ENCODE data around the gene SLC39A11. TPM values are rescaled to one million over a fixed set of nuclear protein-coding genes. Genes with fewer than 3 reads are reported as not detected.
A peak's percentile ranks its signal among the peaks of the same experiment; 100 is the strongest.

The SLC39A11 gene
- total RNA-seq, 1 experiment from 2014 or later = 57.1 TPM

DNA sequence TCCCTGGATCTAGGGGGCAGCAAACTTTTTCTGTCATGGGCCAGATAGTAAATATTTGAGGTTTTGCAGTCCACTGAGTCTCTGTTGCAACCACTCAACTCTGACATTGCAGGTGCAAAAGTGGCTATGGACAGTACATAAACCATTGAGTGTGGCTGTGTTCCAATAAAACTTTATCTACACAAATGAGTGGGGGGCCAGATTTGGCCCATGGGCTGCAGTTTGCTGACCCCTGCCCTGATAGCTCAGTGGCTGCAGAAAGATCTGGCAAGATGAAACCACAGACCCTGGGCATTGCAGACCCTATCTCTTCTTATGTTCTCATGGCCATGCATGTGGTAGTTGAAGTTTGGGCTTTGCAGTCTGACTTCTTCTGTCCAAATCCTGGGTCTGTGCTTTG, 440.5 kb downstream of the SLC39A11 start:
- Histone ChIP-seq H3K4me2 (no peak overlapping the region), H3K4me1 (replicated peaks; ENCODE audit: insufficient read depth) (no peaks in the 10 kb centered on the region), H3K9me3 (ENCODE audit: insufficient read depth, low read depth) (no peaks in the 10 kb centered on the region), H3K27me3 (ENCODE audit: insufficient read depth, low read depth) (no peaks in the 10 kb centered on the region), H4K20me1 (ENCODE audit: insufficient read depth) (no peaks in the 10 kb centered on the region), H3K27ac (no peak overlapping the region), H3K4me3 (no peak overlapping the region), H3K79me2 (ENCODE audit: low read depth) (no peaks in the 10 kb centered on the region), H3K36me3 (ENCODE audit: low read depth) (no peaks in the 10 kb centered on the region), H2AFZ (no peak overlapping the region), H3K9me2 (ENCODE audit: insufficient read depth) (no peaks in the 10 kb centered on the region; the same call in 1 of the 2 replicates), H3F3A (ENCODE audit: insufficient read depth, low read depth) (no peaks in the 10 kb centered on the region; the same call in 1 of the 2 replicates)
- no peak for DNase-seq
- TF ChIP-seq, protein P1, sequence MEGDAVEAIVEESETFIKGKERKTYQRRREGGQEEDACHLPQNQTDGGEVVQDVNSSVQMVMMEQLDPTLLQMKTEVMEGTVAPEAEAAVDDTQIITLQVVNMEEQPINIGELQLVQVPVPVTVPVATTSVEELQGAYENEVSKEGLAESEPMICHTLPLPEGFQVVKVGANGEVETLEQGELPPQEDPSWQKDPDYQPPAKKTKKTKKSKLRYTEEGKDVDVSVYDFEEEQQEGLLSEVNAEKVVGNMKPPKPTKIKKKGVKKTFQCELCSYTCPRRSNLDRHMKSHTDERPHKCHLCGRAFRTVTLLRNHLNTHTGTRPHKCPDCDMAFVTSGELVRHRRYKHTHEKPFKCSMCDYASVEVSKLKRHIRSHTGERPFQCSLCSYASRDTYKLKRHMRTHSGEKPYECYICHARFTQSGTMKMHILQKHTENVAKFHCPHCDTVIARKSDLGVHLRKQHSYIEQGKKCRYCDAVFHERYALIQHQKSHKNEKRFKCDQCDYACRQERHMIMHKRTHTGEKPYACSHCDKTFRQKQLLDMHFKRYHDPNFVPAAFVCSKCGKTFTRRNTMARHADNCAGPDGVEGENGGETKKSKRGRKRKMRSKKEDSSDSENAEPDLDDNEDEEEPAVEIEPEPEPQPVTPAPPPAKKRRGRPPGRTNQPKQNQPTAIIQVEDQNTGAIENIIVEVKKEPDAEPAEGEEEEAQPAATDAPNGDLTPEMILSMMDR (conservative IDR thresholded peaks at IDR 0.05) = no peak
- TF ChIP-seq EZH2 (IDR thresholded peaks at IDR 0.05; ENCODE audit: low read depth) = no peak
- no TSS peak for BruUV-seq (replicated peaks)
- POLR2A ChIA-PET (ENCODE audit: unreplicated experiment) = interaction anchor here (0.6 kb wide), 1 partner anchor 239 kb away, joined by 4 read pairs; no protein-coding TSS in a partner anchor
- CTCF ChIA-PET = no interaction called here
- intact Hi-C loops (cut with micrococcal nuclease; ENCODE audit: unreplicated experiment) = no loop called here

DNA sequence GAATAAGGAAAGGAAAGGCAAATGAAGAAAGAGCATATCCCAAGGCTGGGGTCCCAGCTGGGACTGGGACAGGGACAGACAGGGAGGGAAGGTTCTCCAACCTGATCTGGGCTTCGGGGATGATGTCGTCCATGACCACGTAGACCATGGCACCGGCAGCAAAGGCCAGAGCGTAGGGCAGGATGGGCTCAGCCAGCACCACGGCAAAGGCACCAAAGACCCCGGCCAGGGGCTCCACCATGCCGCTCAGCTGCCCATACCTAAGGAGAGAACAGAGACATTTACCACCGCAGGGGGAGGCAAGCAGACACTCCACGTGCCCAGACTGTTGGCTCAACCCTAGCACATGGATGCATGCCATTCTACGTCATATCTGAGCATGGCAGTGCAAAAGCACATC, 443.8 kb downstream of the SLC39A11 start:
- ChIA-PET POLR2A (ENCODE audit: unreplicated experiment) (no interaction called here), CTCF (no interaction called here)
- Histone ChIP-seq H3K4me3 (no peak overlapping the region), H3K9me3 (ENCODE audit: insufficient read depth, low read depth) (0 out of 2 replicates have a peak, but pooled peaks cover 3% of the 10 kb centered on the region), H3K9me2 (ENCODE audit: insufficient read depth) (no peaks in the 10 kb centered on the region; the same call in 1 of the 2 replicates), H3K79me2 (ENCODE audit: low read depth) (no peaks in the 10 kb centered on the region), H4K20me1 (ENCODE audit: insufficient read depth) (no peaks in the 10 kb centered on the region), H3F3A (ENCODE audit: insufficient read depth, low read depth) (peaks cover 3% of the 10 kb centered on the region; the same call in 1 of the 2 replicates), H3K27ac (no peak overlapping the region), H2AFZ (no peak overlapping the region), H3K4me1 (replicated peaks; ENCODE audit: insufficient read depth) (0 out of 2 replicates have a peak, but pooled peaks cover 9% of the 10 kb centered on the region), H3K4me2 (no peak overlapping the region), H3K27me3 (ENCODE audit: insufficient read depth, low read depth) (no peaks in the 10 kb centered on the region), H3K36me3 (ENCODE audit: low read depth) (no peaks in the 10 kb centered on the region)
- BruUV-seq (replicated peaks) = no TSS peak
- intact Hi-C loops (cut with micrococcal nuclease; ENCODE audit: unreplicated experiment) = no loop called here
- no peak for TF ChIP-seq EZH2 (IDR thresholded peaks at IDR 0.05; ENCODE audit: low read depth)
- TF ChIP-seq, protein P1 (conservative IDR thresholded peaks at IDR 0.05) = no peak
- no peak for DNase-seq

- Histone ChIP-seq H3K79me2 (ENCODE audit: low read depth) (no peaks in the 10 kb centered on the region), H3K9me3 (ENCODE audit: insufficient read depth, low read depth) (0 out of 2 replicates have a peak, but pooled peaks cover 5% of the 10 kb centered on the region), H2AFZ (no peak overlapping the region), H3K27me3 (ENCODE audit: insufficient read depth, low read depth) (no peaks in the 10 kb centered on the region), H3K27ac (no peak overlapping the region), H3F3A (ENCODE audit: insufficient read depth, low read depth) (peaks cover 4% of the 10 kb centered on the region; the same call in 1 of the 2 replicates), H3K4me3 (no peak overlapping the region), H3K4me2 (no peak overlapping the region), H3K36me3 (ENCODE audit: low read depth) (no peaks in the 10 kb centered on the region), H3K9me2 (ENCODE audit: insufficient read depth) (no peaks in the 10 kb centered on the region; the same call in 1 of the 2 replicates), H4K20me1 (ENCODE audit: insufficient read depth) (no peaks in the 10 kb centered on the region), H3K4me1 (replicated peaks; ENCODE audit: insufficient read depth) (peaks cover 13% of the 10 kb centered on the region)
- BruUV-seq (replicated peaks) = no TSS peak
- no peak for TF ChIP-seq EZH2 (IDR thresholded peaks at IDR 0.05; ENCODE audit: low read depth)
- TF ChIP-seq, protein P1 (conservative IDR thresholded peaks at IDR 0.05) = no peak
- POLR2A ChIA-PET (ENCODE audit: unreplicated experiment) = no interaction called here
- CTCF ChIA-PET = no interaction called here
- intact Hi-C loops (cut with micrococcal nuclease; ENCODE audit: unreplicated experiment) = no loop called here
- DNase-seq = peak in 1 of 2 experiments; percentile 56
Observed at GRCh38 chr17:72646176-72646575, 446.3 kb downstream of the SLC39A11 start.

Measured in PC-9 (cell line).